Measurements from ENCODE around the gene WNK3.

DNA sequence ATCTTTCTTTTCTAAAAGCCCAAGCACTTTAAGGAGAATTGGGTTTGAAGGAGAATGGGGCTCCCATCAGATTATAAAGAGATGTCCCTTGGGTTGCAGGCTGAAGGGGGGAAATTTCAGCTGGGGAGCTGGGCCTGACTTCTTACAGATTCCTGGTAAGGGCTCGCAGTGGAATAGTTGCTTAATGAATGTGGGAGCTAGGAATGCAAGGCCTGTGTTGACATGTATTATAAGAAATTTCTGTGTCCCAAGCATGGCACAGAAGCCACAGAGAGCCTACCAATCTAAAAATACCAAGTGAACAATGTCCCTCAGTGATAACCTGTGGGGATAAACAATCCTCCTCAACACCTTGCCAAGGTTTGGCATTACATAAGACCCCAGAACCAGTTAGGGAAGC, 39.3 kb upstream of the WNK3 start:
- no peak for TF ChIP-seq EZH2phosphoT487 (IDR thresholded peaks at IDR 0.05; ENCODE audit: insufficient read depth, low read depth)
- TF ChIP-seq EZH2 (IDR thresholded peaks at IDR 0.05; ENCODE audit: insufficient read depth, poor library complexity, severe bottlenecking), result no peak
